ENCODE results near the gene PPP1R14C. TPM values are rescaled to one million over a fixed set of nuclear protein-coding genes. Genes with fewer than 3 reads are reported as not detected.

PPP1R14C gene
- total and polyA plus RNA-seq, 10 donors, result 0.06 to 0.39 (median 0.18) TPM; not detected in 4

GRCh38 chr6:150140236-150140969 is 2.4 kb upstream of the PPP1R14C start:
- no peak for DNase-seq
- intact Hi-C loops (cut with DNase I; ENCODE audit: low total_unique reads), result no loop called here
- H3K36me3 ChIP-seq, result no peaks in the 10 kb centered on the region
- H3K27ac ChIP-seq, result no peak overlapping the region
- peaks cover 0 to 57% (median 44%) of the 10 kb centered on the region in 7 donors for H3K27me3 ChIP-seq (replicated peaks in 1 of 7)
- peaks cover 0 to 18% (median 3%) of the 10 kb centered on the region in 8 donors for H3K9me3 ChIP-seq
- 74 to 86% (median 78%) methylated on average over 6 of the region's 6 CpGs for WGBS, 5 donors
- peaks cover 11 to 41% (median 27%) of the 10 kb centered on the region in 6 donors for H3K4me1 ChIP-seq
- H3K4me3 ChIP-seq, result no peak overlapping the region
- TF ChIP-seq POLR2A (IDR thresholded peaks at IDR 0.05) (no peak), CTCF (IDR thresholded peaks at IDR 0.05 in 8 of 11, conservative IDR thresholded peaks at IDR 0.05 in 3 of 11) (no peak), POLR2AphosphoS5 (IDR thresholded peaks at IDR 0.05) (no peak)

- Histone ChIP-seq H3K4me3 (peak overlapping the region; percentile 25 to 70 (median 44)), H3K27ac (no peak overlapping the region), H3K4me1 (peaks cover 11 to 49% (median 29%) of the 10 kb centered on the region in 6 donors), H3K9me3 (peaks cover 0 to 13% (median 3%) of the 10 kb centered on the region in 8 donors), H3K36me3 (no peaks in the 10 kb centered on the region), H3K27me3 (replicated peaks in 1 of 7) (peaks cover 0 to 70% (median 47%) of the 10 kb centered on the region in 7 donors)
- intact Hi-C loops (cut with DNase I; ENCODE audit: low total_unique reads), result no loop called here
- DNase-seq, result no peak
- TF ChIP-seq CTCF (IDR thresholded peaks at IDR 0.05 in 8 of 11, conservative IDR thresholded peaks at IDR 0.05 in 3 of 11) (no peak), POLR2A (IDR thresholded peaks at IDR 0.05) (no peak), POLR2AphosphoS5 (IDR thresholded peaks at IDR 0.05) (no peak)
- 4 to 8% (median 8%) methylated on average over 21 to 25 of the region's 25 CpGs for WGBS, 5 donors
These were observed 661 bp upstream of the PPP1R14C start for GRCh38 chr6:150142097-150142669.

- H3K27ac ChIP-seq, result no peak overlapping the region
- peak overlapping the region in 7 of 8 donors; percentile 28 to 70 (median 44) for H3K4me3 ChIP-seq
- TF ChIP-seq CTCF (IDR thresholded peaks at IDR 0.05 in 8 of 11, conservative IDR thresholded peaks at IDR 0.05 in 3 of 11) (no peak), POLR2AphosphoS5 (IDR thresholded peaks at IDR 0.05) (no peak), POLR2A (IDR thresholded peaks at IDR 0.05) (no peak)
- peaks cover 11 to 49% (median 29%) of the 10 kb centered on the region in 6 donors for H3K4me1 ChIP-seq
- DNase-seq, result no peak
- 3 to 8% (median 5%) methylated on average over 26 to 53 of the region's 53 CpGs for WGBS, 5 donors
- no peaks in the 10 kb centered on the region for H3K36me3 ChIP-seq
- H3K27me3 ChIP-seq (replicated peaks in 1 of 7), result peaks cover 0 to 85% (median 54%) of the 10 kb centered on the region in 7 donors
- intact Hi-C loops (cut with DNase I; ENCODE audit: low total_unique reads), result no loop called here
- no peaks in the 10 kb centered on the region for H3K9me3 ChIP-seq
These were observed 861 bp downstream of the PPP1R14C start for GRCh38 chr6:150143516-150144293.
